GM18519 (cell line): Measurements from ENCODE around the gene CDH4.

ENCODE experiments used
- ATAC-seq: cut with Tn5 transposase; IDR thresholded peaks from one replicate; pipeline ENCODE4 v1.9.1; 2021; ENCODE audit warnings: mild to moderate bottlenecking, moderate library complexity; ENCODE audit not compliant: unreplicated experiment, low FRiP score

Gene CDH4

GRCh38 chr20:61299104-61299503 is 47.0 kb downstream of the CDH4 start:
- ATAC-seq = no peak

- ATAC-seq = no peak
These were observed 47.6 kb downstream of the CDH4 start for GRCh38 chr20:61299618-61300017.

GRCh38 chr20:61300293-61300692 is 48.2 kb downstream of the CDH4 start:
- ATAC-seq = no peak

- ATAC-seq = no peak
These were observed 48.6 kb downstream of the CDH4 start for GRCh38 chr20:61300709-61301108.

GRCh38 chr20:61301711-61302525 is 49.9 kb downstream of the CDH4 start:
- ATAC-seq = no peak

GRCh38 chr20:61303217-61303616 is 51.2 kb downstream of the CDH4 start:
- no peak for ATAC-seq

DNA sequence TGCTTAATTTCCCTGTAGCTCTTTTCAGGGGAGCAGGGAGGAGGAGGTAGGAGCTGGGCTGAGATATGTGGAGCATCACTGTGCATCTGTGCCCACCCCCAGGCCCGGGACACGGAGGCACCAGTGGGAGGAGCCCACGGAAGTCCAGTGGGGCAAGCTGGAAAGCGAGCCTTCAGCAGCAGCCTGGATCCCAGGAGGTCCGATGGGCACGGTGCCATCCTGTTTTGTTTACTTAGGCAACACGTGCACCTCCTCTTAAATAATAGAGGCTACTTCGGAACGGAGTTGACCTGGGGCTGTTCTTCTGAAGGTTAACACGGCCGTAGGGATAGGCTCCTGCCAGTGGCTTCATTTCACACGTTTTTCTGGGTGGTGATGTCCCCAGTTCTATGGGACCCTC is 51.6 kb downstream of the CDH4 start:
- no peak for ATAC-seq

DNA sequence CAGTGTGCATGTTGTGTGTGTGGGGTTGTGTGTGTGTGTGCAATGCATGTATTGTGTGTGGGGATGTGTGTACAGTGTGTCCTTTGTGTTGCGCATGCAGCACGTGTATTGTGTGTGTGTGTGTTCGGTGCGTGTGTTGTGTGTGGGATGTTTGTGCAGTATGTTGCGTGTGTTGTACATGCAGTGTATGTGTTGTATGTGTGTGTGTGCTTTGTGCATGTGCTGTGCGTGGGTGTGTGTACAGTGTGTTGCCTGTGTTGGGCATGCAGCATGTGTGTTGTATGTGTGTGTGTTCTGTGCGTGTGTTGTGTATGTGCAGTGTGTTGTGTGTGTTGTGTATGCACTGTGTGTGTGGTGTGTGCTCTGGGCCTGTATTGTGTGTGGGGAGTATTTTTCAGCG is 52.7 kb downstream of the CDH4 start:
- ATAC-seq = no peak

GRCh38 chr20:61306937-61307475 is 54.9 kb downstream of the CDH4 start:
- no peak for ATAC-seq

DNA sequence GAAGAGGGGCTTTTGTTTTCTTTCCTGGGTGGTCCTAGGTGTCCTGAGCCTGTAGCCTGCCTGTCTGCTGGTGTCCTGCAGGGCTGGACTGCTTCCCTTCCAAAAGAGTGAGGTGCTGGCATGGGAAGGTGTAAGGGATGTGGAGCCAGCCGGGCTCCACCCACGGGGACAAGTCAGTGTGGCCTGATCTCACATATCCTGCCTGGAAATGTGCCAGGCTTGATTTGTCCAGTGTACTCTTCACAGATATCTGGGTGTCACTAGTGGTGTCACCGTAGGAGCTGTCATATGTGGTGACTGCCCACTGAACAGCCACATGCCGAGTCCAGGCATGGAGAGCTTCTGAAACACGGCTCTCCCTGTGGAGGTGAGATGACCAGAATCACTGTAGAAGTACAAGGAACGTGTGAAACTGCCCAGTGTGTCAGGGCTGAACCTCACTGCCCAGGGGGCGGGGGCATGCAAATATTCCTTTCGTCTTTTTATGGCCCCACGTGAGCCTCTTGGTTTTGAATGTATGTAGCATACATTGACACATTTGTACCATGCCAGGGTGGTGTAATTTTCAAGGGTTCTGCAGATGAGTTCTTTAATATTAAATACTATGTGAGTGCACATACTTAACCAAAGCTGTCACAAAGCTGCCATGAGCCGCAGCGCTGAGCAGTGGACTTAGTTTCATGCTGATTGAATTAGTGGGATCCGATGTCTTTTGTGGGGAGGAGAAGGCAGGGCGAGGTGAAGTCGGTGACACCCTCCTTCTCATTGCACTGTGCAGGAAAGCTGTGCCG is 55.8 kb downstream of the CDH4 start:
- ATAC-seq = no peak

DNA sequence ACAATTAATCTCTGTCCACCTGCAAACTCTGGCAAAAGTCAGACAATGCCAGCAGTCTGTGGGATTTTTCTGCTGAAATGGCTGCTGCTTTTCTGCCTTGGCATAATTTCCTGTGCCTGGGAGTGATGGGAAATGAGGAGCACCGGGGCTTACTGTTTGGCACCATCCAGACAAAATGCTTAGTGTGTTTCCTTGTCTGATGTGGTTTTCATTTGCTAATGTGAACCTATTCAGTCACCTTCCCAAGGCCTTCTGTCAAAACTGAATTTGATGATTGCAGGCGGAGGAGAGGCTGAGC is 56.4 kb downstream of the CDH4 start:
- ATAC-seq = no peak

DNA sequence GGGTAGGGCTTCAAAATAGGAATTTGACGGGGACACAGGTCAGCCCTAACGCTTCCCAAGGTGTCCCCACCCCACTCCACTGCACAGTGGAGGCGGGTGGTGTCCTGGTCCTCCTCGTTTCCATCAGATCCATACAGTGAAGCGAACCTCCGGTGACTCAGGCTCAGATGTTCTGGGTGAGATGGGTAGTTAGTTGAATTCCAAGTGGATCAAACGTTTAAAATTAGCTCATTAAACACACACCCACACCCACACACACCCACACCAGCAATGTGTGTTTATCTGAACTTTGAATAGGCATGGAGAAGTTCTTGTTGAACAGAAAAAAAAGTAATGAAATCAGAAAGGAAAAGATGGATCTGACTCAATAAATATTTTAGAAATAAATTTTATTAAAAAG is 58.9 kb downstream of the CDH4 start:
- no peak for ATAC-seq

DNA sequence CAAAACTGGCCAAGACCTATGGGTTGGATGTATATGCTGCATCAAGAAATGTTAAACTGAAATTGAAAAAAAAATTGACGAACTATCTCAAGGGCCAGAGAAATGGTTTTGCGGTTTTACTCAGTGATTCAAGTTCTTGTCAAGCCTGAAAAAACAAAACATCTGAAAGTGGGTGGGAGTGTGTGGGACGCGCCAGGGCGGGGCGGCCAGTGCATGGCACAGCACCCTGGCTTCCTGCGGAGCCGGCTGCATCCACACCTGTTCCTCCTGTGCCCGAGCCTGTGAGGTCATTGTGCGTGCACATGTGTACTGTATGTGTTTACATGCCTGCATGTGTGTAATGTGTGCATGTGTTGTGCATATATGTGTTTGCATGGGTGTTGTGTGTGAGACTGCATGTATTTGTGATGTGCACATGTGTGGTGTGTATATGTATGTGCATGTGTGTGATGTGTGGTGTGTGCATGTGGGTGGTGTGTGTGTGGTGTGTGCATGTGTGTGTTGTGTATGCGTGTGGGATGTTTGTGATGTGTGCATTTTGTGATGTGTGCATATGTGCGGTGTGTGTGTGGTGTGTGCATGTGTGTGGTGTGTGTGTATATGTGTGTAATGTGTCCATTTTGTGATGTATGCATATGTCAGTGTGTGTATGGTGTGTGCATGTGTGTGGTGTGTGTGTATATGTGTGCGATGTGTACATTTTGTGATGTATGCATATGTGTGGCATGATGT is 59.8 kb downstream of the CDH4 start:
- no peak for ATAC-seq

DNA sequence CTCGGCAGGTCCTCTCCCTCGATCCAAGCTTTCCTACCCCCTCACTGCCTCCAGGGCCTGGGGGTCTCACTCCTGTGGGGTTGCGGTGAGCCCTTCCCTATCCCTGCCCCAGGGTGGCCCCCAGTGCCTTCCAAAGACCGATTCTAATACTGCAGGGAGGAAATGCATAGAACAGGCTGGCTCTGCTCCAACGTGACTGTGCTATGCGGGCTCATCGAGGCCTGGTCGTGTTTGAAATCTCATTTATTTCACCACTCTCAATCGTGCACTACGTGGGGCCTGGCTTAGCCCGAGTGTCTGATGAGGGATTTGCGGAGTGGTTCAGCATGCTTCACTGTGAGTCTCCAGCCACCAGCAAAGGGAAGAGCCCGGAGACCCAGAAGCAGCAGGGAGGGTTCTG is 60.9 kb downstream of the CDH4 start:
- no peak for ATAC-seq

DNA sequence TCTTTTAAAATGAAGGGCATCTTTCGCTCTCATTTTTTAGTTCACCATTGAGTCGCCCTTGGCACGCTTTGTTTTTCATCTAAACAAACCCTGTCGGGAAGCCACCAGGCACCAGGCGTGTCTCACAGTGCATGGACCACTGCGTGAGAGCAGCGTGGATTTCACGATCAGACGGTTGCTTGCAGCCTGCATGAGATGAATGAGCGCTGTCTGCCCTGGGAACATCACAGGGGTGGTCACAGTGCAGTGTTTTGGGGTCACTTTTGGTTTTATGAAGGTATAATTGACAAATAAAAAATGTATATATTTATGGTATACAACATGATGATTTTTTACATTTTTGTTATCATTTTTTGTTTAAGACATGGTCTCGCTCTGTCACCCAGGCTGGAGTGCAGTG is 61.3 kb downstream of the CDH4 start:
- no peak for ATAC-seq

GRCh38 chr20:61314326-61315010 is 62.4 kb downstream of the CDH4 start:
- no peak for ATAC-seq

DNA sequence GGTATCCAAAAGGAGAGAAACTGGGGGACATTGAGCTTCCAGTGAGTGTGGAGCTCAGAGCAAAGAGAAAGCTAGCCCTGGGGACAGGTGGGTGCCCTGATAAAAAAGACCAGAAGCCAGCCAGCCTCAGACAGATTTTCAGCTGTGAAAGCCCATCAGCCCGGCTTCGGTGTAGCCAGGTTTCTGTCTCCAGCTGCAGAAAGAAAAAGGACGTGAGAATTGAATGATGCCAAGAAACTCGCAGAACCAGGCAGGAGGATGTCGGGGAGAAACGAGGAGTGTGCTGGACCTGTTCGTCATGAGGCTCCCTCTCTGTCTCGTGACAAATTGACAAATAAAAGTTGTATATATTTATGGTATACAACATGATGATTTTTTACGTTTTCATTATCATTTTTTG is 63.3 kb downstream of the CDH4 start:
- ATAC-seq = no peak

- no peak for ATAC-seq
These were observed 64.3 kb downstream of the CDH4 start for GRCh38 chr20:61316346-61316745.

DNA sequence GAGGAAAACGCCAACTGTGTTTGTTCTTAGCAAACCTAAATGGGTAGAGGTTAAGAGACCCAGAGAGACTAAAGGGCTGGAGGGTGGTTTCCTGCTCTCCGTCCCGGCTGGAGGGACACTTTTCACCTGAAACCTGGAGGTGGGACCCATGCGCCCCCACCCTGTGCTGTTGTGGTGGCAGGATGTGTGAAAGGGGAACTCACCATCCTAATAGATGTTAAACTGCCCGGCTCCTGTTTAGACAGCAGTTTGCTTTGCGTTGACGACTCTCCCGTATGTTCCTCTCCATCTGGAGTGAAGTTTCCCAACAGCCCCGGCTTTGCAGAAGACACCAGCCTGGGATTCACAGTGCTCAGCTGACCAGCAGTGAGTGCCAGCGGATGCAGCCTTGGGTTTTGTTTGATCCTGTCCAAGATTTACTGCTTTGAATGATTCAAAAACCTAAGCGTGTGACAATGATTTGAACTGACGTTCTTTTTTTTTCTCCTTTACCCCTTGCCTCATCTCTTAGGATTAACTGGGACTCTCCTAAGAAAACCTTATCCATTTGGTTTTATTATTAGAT is 66.0 kb downstream of the CDH4 start:
- no peak for ATAC-seq

GRCh38 chr20:61320691-61321425 is 68.8 kb downstream of the CDH4 start:
- no peak for ATAC-seq
